ENCODE data around the gene PLXNC1. TPM values are rescaled to one million over a fixed set of nuclear protein-coding genes. Genes with fewer than 3 reads are reported as not detected.

The PLXNC1 gene
- total RNA-seq, 6 experiments from 2014 or later = 0.18 to 0.40 (median 0.22) TPM

DNA sequence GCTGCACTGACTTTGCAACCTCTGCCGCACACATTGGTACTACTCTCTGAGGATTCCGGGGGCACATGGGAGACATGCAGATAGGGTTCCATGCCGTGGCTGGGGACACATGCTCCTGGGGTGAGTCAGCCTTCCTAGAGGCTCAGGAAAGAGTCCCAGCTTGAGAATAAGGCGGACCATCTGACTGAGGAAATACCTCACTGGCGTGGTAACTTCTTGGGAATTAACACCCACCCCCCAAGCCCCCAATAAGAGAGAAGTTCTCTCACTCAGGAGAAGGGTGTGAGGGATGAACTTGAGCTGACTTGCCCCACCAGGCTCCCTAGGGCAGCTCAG is 23.2 kb downstream of the PLXNC1 start:
- no peaks in the 10 kb centered on the region for H3K9me3 Mint-ChIP-seq
- H3K4me3 Mint-ChIP-seq = no peak overlapping the region
- peaks cover 22% of the 10 kb centered on the region for H3K27me3 Mint-ChIP-seq (ENCODE audit: insufficient read depth)
- no peaks in the 10 kb centered on the region; the same call in 1 of the 2 replicates for H3K36me3 Mint-ChIP-seq (ENCODE audit: low read depth)
- DNase-seq = peak; percentile 15
- TF ChIP-seq, protein P1, sequence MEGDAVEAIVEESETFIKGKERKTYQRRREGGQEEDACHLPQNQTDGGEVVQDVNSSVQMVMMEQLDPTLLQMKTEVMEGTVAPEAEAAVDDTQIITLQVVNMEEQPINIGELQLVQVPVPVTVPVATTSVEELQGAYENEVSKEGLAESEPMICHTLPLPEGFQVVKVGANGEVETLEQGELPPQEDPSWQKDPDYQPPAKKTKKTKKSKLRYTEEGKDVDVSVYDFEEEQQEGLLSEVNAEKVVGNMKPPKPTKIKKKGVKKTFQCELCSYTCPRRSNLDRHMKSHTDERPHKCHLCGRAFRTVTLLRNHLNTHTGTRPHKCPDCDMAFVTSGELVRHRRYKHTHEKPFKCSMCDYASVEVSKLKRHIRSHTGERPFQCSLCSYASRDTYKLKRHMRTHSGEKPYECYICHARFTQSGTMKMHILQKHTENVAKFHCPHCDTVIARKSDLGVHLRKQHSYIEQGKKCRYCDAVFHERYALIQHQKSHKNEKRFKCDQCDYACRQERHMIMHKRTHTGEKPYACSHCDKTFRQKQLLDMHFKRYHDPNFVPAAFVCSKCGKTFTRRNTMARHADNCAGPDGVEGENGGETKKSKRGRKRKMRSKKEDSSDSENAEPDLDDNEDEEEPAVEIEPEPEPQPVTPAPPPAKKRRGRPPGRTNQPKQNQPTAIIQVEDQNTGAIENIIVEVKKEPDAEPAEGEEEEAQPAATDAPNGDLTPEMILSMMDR (IDR thresholded peaks at IDR 0.05) = no peak
- peaks cover 50% of the 10 kb centered on the region for H3K4me1 Mint-ChIP-seq (ENCODE audit: low read depth)
- H3K27ac Mint-ChIP-seq = no peak overlapping the region

- Mint-ChIP-seq H3K4me1 (ENCODE audit: low read depth) (peaks cover 50% of the 10 kb centered on the region), H3K4me3 (no peak overlapping the region), H3K27me3 (ENCODE audit: insufficient read depth) (peaks cover 20% of the 10 kb centered on the region), H3K36me3 (ENCODE audit: low read depth) (no peaks in the 10 kb centered on the region; the same call in 1 of the 2 replicates), H3K9me3 (no peaks in the 10 kb centered on the region), H3K27ac (no peak overlapping the region; the same call in 1 of the 2 replicates)
- DNase-seq = no peak
- TF ChIP-seq, protein P1 (IDR thresholded peaks at IDR 0.05) = no peak
Observed at GRCh38 chr12:94172031-94172430, 23.7 kb downstream of the PLXNC1 start.

DNA sequence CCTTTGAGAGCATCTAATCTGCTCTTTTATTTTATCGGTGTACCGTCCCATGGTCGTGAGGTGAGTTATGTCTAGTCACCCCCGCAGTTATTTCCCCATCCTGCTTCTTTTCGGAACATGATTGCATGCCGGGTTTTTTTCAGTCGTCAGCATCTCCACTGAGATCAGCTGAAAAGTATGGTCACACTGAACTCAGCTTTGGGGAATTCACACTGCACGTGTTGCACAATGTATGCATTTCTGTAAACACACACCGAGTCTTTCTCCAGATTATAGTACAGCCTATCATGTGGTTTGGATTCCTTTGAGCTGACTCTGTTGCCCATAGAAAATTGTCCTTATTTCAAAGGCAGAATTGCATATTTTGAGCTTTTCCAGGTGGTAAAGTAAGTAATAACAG is 24.6 kb downstream of the PLXNC1 start:
- H3K36me3 Mint-ChIP-seq (ENCODE audit: low read depth) = peaks cover under 1% of the 10 kb centered on the region
- peak overlapping the region; percentile 70 for H3K4me3 Mint-ChIP-seq
- peaks cover 15% of the 10 kb centered on the region for H3K27me3 Mint-ChIP-seq (ENCODE audit: insufficient read depth)
- peak; percentile 96 for DNase-seq
- peaks cover 8% of the 10 kb centered on the region for H3K9me3 Mint-ChIP-seq
- peak overlapping the region; percentile 75; the same call in 1 of the 2 replicates for H3K27ac Mint-ChIP-seq
- H3K4me1 Mint-ChIP-seq (ENCODE audit: low read depth) = peaks cover 50% of the 10 kb centered on the region
- TF ChIP-seq, protein P1 (IDR thresholded peaks at IDR 0.05) = no peak

DNA sequence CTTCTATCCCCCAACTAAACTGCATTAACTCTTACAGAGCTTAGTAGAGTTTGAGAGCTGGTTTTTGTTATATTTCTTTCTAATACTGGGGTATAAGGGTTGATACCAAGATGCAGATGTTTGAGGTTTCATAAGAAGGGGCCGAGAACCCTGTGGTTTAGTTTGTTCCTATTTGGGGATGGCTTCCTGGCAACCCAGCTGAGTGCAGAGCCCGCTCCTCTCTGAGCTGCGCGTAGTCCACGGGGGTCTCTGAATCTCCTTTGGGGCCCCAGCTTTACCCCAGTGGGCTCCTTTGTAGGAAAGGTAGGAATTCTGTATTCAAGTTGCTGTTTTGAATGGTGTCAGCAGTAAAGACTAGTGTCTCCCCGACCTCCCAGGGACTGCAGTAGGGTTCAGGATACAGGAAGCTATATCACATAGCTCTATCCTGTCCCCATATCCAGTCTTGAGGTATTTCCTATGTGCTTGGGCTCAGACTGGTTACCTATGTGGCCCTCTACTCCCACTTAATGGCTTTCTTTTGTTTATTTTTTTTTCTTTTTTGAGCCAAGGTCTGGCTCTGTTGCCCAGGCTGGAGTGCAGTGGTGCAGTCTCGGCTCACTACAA is 25.4 kb downstream of the PLXNC1 start:
- Mint-ChIP-seq H3K36me3 (ENCODE audit: low read depth) (peaks cover 6% of the 10 kb centered on the region), H3K27ac (no peak overlapping the region), H3K4me3 (no peak overlapping the region), H3K27me3 (ENCODE audit: insufficient read depth) (peaks cover 10% of the 10 kb centered on the region), H3K4me1 (ENCODE audit: low read depth) (peaks cover 50% of the 10 kb centered on the region), H3K9me3 (peaks cover 13% of the 10 kb centered on the region)
- DNase-seq = no peak
- TF ChIP-seq, protein P1 (IDR thresholded peaks at IDR 0.05) = no peak

- DNase-seq = no peak
- H3K4me3 Mint-ChIP-seq = no peak overlapping the region
- peaks cover 10% of the 10 kb centered on the region for H3K27me3 Mint-ChIP-seq (ENCODE audit: insufficient read depth)
- TF ChIP-seq, protein P1 (IDR thresholded peaks at IDR 0.05) = no peak
- peaks cover 6% of the 10 kb centered on the region for H3K36me3 Mint-ChIP-seq (ENCODE audit: low read depth)
- no peak overlapping the region for H3K27ac Mint-ChIP-seq
- H3K4me1 Mint-ChIP-seq (ENCODE audit: low read depth) = peaks cover 49% of the 10 kb centered on the region
- peaks cover 13% of the 10 kb centered on the region for H3K9me3 Mint-ChIP-seq
Observed at GRCh38 chr12:94174576-94174975, 26.2 kb downstream of the PLXNC1 start.
